ENCODE measurements around the gene RPSA. TPM values are rescaled to one million over a fixed set of nuclear protein-coding genes. Genes with fewer than 3 reads are reported as not detected.

The RPSA gene
- total RNA-seq, 4 donors from 2014 or later, result 490 to 861 (median 825) TPM

DNA sequence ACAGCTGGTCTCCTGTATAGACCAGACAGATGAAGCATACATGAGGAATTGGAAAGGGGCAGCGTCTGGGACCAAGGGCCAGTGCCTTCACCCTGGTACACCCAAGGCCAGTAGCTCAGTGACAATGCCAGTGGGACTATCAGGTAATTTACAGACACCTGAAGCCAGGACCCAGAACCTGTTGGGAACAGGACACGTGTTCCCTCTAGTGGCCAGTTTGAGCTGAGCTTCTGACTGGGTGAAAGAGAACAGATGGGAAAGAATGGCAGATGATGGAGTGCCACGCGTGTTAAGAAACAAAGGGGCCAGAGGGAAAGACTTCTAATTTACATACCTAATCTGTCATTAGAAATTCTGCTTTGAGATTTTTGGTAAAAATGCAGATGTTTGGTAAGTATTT, 28.4 kb upstream of the RPSA start:
- TF ChIP-seq, protein P1, sequence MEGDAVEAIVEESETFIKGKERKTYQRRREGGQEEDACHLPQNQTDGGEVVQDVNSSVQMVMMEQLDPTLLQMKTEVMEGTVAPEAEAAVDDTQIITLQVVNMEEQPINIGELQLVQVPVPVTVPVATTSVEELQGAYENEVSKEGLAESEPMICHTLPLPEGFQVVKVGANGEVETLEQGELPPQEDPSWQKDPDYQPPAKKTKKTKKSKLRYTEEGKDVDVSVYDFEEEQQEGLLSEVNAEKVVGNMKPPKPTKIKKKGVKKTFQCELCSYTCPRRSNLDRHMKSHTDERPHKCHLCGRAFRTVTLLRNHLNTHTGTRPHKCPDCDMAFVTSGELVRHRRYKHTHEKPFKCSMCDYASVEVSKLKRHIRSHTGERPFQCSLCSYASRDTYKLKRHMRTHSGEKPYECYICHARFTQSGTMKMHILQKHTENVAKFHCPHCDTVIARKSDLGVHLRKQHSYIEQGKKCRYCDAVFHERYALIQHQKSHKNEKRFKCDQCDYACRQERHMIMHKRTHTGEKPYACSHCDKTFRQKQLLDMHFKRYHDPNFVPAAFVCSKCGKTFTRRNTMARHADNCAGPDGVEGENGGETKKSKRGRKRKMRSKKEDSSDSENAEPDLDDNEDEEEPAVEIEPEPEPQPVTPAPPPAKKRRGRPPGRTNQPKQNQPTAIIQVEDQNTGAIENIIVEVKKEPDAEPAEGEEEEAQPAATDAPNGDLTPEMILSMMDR (IDR thresholded peaks at IDR 0.05; ENCODE audit: low read depth), result no peak

DNA sequence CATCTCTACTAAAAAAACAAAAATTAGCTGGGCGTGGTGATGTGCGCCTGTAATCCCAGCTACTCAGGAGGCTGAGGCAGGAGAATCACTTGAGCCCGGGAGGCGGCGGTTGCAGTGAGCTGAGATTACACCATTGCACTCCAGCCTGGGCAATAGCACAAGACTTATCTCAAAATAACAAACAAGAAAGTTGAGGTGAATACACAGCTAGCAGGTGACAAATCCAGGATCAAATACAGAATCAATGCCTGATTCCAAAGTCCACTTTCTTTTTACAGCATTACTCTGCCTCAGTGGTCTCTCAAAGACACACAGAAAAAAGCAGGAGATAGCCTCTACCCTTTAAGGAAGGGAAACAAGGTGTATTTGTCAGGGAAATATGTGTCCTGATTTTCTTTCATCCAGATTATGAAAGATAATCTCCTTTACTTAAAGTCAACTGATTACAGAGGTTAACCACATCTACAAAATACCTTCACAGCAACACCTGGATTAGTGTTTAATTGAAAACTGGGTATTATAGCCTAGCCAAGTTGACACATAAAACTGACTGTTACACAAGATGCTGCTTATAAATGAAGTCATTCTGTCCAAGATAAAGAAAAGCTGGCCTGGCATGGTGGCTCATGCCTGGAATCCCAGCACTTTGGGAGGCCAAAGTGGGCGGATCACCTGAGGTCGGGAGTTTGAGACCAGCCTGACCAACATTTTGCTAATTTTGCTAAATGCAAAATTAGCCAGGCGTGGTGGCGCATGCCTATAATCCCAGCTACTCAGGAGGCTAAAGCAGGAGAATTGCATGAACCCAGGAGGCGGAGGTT, 27.4 kb upstream of the RPSA start:
- TF ChIP-seq, protein P1 (IDR thresholded peaks at IDR 0.05; ENCODE audit: low read depth), result no peak

DNA sequence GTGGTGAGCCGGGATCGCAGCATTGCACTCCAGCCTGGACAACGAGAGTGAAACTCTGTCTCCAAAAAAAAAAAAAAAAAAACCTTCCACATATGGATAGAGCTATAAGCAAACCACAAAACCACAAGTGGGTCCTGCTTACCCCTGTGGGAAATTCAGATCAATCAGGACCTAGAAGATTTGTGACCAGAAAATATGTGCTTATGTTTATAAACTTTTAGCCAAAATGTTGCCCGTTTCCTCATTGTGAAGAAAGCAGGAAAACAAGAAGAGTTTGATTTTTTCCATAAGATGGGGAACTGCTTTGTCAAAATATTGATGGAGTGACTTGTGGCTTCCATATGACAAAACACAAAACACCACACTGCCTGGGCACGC, 26.8 kb upstream of the RPSA start:
- TF ChIP-seq, protein P1 (IDR thresholded peaks at IDR 0.05; ENCODE audit: low read depth), result no peak

DNA sequence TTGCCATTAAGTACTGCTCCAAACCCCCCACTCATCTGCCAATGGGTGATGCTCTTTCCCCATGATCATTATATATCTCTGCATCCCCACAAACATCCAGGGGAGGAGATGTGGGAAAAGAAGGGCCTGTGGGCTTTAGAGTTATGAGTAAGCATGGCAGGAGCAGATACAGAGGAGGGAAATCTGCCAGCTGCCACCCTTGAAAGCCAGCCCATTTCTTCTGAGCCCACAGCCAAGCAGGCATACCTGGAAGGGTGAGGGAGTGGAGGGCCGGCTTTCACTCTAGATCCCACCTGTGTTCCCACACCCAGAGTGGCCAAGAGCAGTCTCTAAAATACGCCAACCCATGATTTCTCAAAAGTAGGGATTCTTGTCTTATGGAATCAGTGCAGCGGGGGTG, 25.1 kb upstream of the RPSA start:
- TF ChIP-seq, protein P1 (IDR thresholded peaks at IDR 0.05; ENCODE audit: low read depth), result no peak

DNA sequence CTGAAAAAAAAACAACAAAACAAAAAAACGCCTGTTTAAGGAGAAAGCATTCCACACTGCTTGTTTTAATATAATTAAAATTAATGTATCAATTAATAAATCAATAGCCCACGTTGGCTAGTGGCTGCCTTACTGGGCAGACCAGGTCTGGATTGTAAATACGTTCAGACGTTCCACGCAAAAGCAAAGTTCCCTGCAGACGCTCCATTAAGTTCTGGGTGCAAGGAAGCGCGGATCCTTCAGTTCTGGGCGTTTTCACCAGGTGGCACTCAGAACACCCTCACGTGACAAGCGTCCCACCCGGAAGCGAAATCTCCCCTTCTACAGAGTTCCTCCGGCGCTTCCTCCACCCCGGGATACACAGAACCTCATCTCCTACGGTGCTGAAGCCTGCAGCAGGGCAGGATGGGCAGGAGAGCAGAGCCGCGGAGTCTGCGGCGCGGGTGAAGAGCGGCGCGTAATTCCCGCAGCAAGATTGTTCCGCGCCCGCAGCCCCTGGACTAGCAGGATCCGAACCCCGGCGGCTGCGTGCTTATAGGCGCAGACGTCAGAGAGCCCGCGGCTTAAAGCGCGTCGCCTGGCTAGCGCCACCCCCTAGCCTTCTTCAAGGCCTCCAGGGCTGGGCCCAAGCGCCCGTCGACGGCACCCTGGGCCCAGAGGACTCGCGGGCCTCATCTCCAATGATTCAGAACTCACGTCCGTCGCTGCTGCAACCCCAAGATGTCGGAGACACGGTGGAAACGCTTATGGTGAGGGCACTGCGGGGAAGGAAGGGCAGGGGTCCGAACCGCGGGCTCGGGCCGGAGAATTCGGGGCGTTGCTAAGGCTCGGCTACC, 23.3 kb upstream of the RPSA start, which contains the start of gene SLC25A38:
SLC25A38 (plus strand) TSS at position 326 of the 836 bp plus-strand sequence; CDS start at position 681, 355 bp downstream.
- TF ChIP-seq, protein P1 (IDR thresholded peaks at IDR 0.05; ENCODE audit: low read depth), result no peak

DNA sequence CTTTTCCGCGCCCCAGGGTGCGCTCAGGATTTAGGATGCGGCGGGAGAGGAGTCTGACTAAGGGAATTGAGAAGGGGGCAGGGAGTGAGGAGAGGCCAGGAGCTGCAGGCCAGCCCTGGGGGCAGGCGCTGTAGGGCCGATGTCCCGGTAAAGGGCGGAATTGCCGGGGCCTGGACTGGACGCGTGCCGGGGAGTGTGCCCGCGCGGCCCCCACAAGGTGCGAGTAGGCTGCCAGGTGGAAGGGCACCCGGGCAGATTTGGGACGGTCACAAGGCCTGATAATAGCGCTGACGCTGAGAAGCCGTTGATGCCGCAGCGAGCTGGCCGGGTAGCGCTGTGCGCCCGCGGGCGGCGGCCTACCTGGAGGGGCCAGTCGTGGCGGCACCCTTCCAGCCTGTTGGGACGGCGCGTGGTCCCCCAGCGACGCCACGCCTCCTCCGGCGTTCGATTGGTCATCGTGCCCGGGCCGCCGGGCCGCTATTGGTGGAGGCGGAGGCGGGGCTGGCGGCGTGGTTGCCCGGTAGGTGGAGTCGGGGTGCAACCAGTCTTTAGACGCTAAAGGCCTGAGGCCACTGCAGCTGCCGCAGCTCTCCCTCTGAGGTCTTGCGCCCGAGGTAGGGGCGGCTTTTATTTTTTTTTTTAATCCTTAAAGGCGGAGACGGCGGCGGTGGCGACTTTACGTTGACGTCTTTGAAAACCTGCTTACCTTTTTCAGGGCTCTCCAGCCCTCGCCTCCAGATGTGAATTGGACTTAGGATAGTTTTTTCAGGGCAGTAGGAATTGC, 22.4 kb upstream of the RPSA start:
- TF ChIP-seq, protein P1 (IDR thresholded peaks at IDR 0.05; ENCODE audit: low read depth), result no peak
